DMS114 treated with DMSO at 0.1 percent for 48 hours (cell line): ENCODE data around the gene PLTP.

Source experiments
- DNase-seq: peaks from one replicate; lab custom pipeline; 2025; ENCODE audit not compliant: unreplicated experiment; lab: John Stamatoyannopoulos, UW

The PLTP gene

DNA sequence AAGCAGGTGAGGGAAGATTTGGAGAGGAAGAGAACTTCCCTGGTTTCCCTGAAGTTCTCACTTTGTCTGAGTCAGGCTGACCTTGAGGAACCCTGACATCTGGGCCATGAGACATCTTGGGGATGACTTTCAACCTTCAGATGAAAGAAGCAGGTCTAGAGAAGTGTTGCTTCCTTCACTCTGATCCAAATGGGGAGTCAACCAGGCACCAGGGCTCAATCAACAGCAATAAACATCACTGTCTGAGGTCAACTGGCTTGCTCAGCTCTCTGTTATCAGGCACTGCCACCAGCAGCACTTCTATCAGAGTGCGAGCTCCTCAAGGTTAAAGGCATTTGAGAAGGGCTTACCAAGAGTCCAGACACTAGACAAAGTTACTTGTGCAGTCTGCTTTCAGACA, 61.0 kb downstream of the PLTP start:
- no peak for DNase-seq

- DNase-seq = no peak
These were observed 61.7 kb downstream of the PLTP start for GRCh38 chr20:45850238-45850637.

- DNase-seq = no peak
These were observed 62.9 kb downstream of the PLTP start for GRCh38 chr20:45848969-45849582.
